Cardiac fibroblast (primary cell): ENCODE measurements around the gene FADD.

Experiments
- DNase-seq, 2 donors: peaks; one replicate each; pipeline versions ENCODE4 v3.0.0 to v3.0.0-alpha.2; 2010; ENCODE audit warnings: low read depth in 2 of 2
- H3K4me3 ChIP-seq, 2 donors: replicated peaks in 1 of 2; 1 replicate in 1 of 2; 2 replicates in 1 of 2; pipeline ENCODE4 v1.5.1; 2011; ENCODE audit warnings: low read depth in 2 of 2, low read length in 2 of 2, mild to moderate bottlenecking in 2 of 2, moderate library complexity in 1 of 2
- TF ChIP-seq, protein P1 (sequence below): IDR thresholded peaks from one replicate; pipeline ENCODE4 v1.5.1; 2011; ENCODE audit warnings: low read depth, mild to moderate bottlenecking, low read length, inconsistent platforms

FADD gene

DNA sequence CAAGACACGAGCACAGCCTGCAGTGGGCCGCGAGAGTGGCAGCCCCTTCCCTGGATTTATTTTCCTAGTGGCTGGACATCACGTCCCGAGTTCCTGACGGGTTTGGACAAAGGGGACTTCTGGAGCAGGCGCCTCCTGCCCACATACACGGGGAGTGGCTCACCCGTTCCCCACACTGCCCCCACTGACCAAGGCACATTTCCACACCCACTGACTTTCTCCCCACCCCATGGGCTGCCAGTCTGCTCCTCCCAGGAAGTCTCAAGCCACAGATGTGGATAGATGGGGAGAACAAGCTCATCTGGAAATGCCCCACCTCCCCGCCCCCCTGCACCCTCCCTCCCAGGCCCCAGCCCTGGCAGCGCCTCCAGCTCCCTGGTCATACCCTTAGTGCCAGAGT lies 34.0 kb upstream of the FADD start:
- TF ChIP-seq, protein P1, sequence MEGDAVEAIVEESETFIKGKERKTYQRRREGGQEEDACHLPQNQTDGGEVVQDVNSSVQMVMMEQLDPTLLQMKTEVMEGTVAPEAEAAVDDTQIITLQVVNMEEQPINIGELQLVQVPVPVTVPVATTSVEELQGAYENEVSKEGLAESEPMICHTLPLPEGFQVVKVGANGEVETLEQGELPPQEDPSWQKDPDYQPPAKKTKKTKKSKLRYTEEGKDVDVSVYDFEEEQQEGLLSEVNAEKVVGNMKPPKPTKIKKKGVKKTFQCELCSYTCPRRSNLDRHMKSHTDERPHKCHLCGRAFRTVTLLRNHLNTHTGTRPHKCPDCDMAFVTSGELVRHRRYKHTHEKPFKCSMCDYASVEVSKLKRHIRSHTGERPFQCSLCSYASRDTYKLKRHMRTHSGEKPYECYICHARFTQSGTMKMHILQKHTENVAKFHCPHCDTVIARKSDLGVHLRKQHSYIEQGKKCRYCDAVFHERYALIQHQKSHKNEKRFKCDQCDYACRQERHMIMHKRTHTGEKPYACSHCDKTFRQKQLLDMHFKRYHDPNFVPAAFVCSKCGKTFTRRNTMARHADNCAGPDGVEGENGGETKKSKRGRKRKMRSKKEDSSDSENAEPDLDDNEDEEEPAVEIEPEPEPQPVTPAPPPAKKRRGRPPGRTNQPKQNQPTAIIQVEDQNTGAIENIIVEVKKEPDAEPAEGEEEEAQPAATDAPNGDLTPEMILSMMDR = no peak
- H3K4me3 ChIP-seq = no peak overlapping the region
- no peak for DNase-seq

DNA sequence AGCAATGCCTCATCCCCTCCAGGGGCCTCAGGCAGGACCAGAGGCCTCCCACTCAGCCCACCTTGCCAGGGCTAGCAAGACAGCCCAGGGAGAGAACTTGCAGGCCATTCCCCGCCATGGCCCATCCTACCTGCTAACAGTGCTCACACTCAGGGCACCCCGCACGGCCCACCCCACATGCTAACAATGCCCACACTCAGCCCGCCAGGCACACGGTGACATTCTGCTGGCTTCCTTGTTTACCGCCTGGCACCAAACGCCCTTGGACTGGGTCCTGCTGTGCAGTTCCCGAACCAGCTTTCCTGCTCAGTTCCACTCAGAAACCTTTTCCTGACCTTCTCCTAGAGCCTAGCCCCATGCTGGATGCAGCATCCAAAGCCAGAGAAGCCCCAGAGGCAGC lies 33.5 kb upstream of the FADD start:
- no peak for DNase-seq
- TF ChIP-seq, protein P1 = no peak
- H3K4me3 ChIP-seq = no peak overlapping the region

DNA sequence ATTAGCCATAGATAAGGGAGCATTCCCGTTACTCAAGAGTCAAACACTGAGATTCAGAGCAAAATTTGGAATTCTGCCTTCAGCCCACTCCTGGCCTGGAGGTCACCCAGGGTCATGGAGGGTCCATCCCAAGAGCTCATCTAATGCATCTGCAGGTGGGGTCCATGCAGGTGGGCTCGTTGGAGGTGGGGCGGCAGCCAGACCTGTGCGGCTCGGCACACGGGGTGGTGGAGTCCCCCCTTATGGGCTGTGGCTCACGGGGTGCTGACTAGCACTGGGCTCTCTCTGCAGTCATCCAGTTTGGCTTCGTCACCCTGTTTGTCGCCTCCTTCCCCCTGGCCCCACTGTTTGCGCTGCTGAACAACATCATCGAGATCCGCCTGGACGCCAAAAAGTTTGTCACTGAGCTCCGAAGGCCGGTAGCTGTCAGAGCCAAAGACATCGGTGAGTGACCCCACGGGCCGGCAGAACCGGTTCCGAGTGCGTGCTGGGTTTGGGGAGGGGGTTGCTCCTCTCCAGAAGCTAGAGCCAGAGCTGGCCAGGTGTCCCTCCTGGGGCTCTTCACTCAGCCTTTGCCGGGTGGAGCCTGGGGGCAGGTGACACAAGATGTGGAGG lies 32.4 kb upstream of the FADD start:
- DNase-seq = no peak
- TF ChIP-seq, protein P1 = no peak
- H3K4me3 ChIP-seq = no peak overlapping the region

DNA sequence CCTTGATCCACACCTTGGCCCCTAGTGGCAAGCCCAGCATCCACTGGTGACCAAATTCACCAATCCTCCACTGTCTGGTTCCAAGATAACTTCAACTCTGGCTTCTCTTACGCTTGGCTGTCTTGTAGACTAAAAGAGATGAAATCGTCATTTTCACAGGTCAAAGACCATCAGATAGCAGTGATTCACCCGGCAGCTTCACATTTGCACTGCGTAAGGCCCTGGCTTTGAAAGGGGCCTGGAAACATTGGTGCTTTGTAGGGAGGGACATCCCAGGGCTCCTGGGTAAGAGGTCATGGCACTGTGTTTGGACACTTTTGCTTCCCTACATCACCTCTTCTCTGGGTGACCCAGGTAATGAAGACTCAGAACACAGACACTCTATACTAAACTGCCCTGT lies 30.1 kb upstream of the FADD start:
- peak in 1 of 2 donors; percentile 9 for DNase-seq
- no peak overlapping the region for H3K4me3 ChIP-seq
- TF ChIP-seq, protein P1 = no peak

DNA sequence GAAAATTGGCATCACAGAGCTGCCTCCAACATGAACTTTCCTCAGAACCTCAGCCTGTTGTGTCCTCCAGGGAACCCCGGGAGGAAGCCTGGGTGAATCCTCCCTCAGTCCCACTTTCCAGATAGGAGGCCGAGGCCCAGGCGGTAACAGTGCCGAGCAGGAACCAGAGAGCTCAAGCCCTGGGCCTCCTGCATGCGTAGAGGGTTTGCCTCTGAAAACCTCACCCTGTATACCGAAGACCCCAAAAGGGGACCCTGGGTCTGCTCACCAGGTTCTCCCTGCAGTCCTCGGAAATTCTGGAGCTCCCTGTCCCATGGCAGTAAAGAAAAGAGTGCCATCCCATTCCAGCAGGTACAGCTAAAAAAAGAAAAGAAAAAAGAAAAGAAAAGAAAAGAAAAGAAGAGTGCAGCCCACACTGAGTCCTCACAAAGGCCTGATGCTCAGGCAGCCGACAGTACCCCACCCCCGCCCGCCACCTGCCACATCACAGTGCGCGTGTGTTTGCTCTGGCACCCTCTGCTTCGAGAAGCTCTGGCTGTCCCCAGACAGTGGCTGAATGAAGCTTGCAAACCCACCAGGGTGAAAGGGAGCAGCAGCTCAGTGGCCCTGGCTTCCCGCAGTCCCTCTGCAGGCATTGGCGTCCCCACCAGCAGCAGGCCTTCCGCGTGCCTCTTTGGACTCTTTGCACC lies 28.4 kb upstream of the FADD start:
- TF ChIP-seq, protein P1 = no peak
- DNase-seq = no peak
- no peak overlapping the region for H3K4me3 ChIP-seq

DNA sequence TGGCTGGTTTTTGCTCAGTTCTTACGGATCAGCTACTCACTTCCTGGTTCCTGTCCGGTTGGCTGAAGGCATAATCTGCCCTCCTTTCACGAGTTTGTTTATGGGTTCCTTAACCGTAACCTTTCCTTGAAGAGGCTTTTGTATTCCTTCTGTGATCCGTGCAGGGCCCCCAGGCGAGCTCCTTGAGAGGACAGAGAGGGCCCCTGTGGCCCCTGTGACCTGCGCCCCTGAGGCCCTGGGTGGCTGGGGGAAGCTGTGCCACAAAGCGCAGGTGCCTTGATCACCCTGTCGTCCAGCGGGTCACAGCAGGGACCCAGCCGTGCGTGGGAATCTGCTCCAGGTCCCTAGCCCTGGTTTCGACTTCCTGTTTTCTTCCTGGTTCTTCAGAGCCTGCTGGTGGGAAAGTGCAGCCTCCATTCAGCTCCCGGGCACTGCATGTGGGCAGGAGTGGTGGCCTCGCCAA lies 27.8 kb upstream of the FADD start:
- no peak for DNase-seq
- no peak overlapping the region for H3K4me3 ChIP-seq
- TF ChIP-seq, protein P1 = no peak
